IPS DF 19.7 (cell line): ENCODE measurements around the gene ADGRV1.
"Not testable (repeated sequence)": the region's sequence is repeated elsewhere in the genome, so short reads cannot be mapped to it uniquely, and the experiment has no call there.

Experiments used
- DNase-seq: peaks from one replicate; pipeline ENCODE4 v3.0.0-alpha.2; 2013; ENCODE audit warnings: low read depth, low spot score

The ADGRV1 gene

DNA sequence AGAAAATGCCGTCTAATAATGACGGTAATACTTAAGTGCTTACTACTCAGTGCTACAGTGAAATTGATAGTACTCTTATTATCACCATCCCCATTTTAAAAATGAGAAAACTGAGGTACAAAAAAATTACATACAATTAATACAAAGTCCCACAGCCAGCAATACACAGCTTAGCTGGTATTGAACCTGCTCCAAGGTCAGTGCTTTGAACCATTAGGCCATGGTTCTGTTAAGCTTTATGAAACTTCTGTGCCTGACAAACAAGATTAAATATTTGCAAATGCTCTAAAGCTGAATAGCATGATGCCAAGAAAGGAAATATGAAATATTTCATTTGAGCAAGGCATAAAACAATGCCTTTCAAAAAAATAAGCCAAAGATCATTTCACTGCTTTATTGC is 467.4 kb downstream of the ADGRV1 start:
- DNase-seq: no peak

- no peak for DNase-seq
Observed at GRCh38 chr5:91026466-91026865, 467.9 kb downstream of the ADGRV1 start.

GRCh38 chr5:91027405-91028139 is 469.0 kb downstream of the ADGRV1 start:
- no peak for DNase-seq

DNA sequence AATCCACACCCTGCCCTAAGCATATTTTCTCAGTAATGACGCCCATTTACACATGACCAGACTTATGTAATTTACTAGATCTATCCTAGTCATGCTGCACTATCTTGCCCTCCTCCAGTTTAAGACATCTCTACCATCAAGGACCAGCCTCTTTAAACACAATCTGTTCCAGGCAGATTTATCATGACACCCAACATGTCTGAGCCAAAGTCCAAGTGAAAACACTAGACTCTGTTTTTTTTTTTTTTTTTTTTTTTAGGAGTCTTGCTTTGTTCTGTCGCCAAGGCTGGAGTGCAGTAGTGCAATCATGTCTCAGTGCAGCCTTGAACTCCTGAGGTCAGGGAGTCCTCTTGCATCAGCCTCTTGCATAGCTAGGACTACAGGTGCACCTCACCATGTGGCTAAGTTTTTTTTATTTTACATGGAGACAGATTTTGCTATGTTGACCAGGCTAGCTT is 469.9 kb downstream of the ADGRV1 start:
- no peak for DNase-seq

DNA sequence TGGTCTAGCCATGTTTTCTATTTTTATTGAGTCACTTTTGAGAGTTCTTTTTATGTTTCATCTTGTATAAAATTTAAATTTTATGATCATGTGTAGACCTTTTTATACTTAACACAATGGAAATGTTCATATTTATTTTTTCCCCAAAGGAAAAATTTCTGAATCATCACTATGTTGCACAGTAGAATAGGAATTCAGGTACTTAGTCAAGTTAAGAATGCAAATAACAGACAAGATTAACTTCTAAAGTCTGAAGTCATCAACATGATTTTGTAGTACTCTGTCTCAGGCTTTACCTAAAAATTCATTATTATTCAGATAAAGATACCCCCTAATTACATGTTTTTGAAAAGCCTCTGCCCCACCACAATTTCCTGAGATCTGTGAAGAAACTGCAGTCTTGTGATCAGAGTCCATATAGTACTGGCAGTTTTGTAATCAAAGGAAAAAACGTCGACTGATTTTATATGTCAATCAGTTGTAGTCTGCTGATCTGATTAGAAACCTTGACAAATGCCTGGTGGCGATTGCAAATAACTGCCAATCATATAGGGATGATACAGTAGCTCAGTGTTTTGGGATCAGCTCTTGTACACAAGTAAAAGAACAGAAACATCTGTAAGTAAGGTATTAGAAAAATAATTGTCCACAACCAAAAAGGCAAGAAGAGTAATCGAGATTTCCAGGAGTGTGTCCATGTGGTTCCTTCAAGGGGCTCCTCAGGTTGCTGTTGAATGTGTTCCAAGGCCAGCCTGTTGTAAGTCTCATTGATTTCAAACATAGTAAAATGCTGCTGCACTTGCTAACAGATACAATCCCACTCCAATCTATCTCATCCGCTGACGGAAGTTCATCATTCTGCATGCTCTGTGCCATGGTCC is 472.2 kb downstream of the ADGRV1 start:
- no peak for DNase-seq

GRCh38 chr5:91031402-91031752 is 472.8 kb downstream of the ADGRV1 start:
- no peak for DNase-seq

- DNase-seq: no peak
Observed at GRCh38 chr5:91032125-91032524, 473.5 kb downstream of the ADGRV1 start.

GRCh38 chr5:91033370-91033769 is 474.8 kb downstream of the ADGRV1 start:
- no peak for DNase-seq

GRCh38 chr5:91038180-91038808 is 479.7 kb downstream of the ADGRV1 start:
- DNase-seq: no peak

DNA sequence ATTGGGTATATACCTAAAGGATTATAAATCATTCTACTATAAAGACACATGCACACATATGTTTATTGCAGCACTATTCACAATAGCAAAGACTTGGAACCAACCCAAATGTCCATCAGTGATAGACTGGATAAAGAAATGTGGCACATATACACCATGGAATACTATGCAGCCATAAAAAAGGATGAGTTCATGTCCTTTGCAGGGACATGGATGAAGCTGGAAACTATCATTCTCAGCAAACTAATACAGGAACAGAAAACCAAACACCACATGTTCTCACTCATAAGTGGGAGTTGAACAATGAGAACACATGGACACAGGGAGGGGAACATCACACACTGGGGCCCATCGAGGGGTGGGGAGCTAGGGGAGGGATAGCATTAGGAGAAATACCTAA is 482.5 kb downstream of the ADGRV1 start:
- not testable (repeated sequence) for DNase-seq

DNA sequence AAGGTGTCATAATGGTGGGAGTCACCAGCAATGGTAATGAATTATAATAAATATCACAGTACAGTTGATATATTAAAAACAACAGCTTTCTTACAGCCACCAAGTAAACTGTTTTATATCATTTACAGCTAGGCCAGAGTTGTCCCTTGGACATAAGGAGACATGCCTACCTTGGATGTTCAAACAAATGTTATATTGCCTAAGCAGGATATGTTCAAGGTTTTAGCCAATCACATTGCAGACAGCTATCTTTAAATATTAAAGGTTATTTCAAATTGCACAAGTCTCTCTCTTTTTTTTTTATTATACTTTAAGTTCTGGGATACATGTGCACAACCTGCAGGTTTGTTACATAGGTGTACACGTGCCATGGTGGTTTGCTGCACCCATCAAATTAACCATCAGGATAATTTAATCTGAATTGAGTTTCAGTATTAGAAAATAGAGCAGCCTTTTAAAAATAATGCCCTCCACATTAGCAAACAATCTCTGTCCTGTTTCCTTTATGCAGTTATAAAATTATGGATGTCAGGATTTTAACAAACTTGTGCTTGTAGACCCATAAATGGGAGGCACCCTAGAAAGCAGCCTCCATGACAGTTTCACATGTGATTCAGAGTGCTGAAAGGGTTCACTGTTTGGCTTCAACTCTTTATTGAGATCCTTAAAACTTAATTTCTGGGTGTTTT is 483.8 kb downstream of the ADGRV1 start:
- DNase-seq: no peak

DNA sequence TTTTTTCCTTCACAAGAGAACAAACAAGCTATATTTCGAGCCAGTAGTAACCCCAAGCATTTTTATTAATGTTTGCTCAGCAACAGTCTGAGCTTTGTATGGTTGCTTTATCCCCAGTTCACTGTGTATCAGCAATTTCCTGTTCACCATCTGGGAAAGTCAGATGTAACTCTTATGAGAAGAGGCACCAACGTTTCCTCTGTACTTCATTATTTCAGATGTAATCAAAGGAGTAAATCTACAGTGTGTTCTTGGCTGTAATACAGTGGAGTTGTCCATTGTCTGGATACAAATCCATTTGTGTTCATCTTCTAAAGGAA is 484.3 kb downstream of the ADGRV1 start:
- no peak for DNase-seq

- no peak for DNase-seq
Observed at GRCh38 chr5:91048073-91048472, 489.5 kb downstream of the ADGRV1 start.

- DNase-seq: no peak
Observed at GRCh38 chr5:91049112-91049511, 490.5 kb downstream of the ADGRV1 start.

DNA sequence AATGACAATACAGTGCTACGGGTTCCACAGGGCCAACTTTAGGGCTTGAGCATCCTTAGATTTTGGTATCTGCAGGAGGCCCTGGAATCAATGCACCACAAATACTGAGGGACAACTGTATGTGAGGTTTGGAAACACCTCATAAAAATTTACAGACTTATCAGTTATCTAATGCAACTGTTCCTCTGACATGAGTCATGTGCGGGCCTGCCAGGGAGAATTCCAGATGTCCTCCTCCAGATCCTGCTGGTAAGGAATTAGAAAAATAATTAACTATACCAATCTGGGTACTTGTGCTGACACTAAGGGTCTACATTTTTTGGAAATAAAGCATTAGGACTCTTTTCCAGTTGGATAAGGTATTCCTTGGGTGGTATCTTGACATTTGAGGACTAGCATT is 491.2 kb downstream of the ADGRV1 start:
- DNase-seq: no peak

DNA sequence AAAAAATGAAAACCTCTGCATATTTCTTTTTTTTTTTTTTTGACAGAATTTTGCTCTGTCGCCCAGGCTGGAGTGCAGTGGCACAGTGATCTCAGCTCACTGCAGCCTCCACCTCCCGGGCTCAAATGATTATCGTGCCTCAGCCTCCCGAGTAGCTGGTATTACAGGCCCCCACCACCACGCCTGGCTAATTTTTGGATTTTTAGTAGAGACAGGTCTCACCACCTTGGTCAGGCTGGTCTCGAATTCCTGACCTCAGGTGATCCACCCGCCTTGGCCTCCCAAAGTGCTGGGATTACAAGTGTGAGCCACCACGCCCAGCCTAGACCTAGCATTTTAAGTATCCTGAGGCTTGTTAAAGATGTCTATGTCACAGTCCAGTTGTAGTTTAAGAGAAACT is 493.8 kb downstream of the ADGRV1 start:
- not testable (repeated sequence) for DNase-seq

DNA sequence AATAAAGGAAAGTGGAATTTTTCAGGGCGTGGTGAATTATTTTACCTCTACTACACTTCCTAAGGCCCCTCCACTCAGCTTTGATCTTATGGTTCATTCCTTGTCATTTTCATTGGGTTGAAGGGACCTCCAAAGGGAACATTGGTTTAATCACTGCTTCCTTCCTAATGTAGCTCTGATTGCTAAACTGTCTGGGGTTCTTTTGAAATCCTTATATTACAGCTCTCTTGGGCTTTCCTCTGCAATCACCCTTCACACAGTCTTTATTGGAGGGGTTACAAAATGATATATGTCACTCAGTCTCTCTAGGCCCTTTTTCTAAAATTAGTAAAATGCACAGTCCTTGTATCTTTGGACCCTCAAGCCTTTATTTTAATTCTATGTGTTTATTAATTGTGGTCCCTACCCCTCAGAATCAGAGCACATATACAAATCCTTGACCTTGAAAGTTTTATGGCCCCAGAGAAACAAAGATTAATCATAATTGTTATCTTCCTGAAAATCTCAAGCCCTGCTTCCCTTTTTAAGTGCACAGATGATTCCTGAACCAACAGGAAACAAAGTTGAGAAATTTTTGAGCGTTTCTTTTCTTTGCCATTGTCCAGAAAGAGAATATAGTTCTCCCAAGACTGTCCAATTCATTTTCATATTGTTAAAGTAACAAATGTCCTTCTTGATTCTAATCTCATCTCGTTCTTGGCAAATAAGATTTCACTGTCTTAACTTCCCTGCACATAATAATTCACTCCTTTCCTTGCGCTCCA is 494.6 kb downstream of the ADGRV1 start:
- no peak for DNase-seq

DNA sequence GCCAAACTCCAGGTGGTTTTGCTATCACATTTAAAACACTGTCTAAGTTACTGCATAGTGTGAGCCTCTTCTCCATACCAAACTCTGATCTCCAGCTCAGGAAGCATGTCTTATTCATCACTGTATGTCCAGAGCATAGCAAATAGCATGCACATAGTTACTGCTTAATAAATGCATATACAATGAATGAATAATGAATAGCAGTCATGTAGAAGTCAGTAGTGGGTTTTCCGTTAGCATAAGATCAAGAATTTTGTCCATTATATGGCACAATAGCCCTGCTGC is 495.1 kb downstream of the ADGRV1 start:
- no peak for DNase-seq

- DNase-seq: no peak
Observed at GRCh38 chr5:91058155-91058554, 499.6 kb downstream of the ADGRV1 start.

DNA sequence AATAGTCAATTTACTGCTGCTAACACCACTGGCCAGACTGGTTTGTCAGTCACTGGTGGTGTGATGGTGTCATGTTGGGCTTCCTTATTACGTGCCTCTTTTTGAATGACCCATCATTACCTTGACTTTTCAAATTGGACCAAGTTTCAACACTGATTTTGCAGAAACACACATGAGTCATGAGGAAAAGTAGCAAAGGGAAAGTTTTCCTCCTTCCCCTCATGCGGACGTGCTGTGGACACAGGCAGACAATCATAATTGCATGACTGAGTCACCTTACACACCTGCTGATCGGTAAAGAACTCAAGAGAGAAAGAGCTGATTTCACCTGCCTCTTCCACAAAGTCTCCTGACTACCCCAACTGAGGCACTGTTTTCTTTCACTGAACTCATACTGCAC is 500.0 kb downstream of the ADGRV1 start:
- no peak for DNase-seq

GRCh38 chr5:91059409-91059808 is 500.8 kb downstream of the ADGRV1 start:
- DNase-seq: no peak

- DNase-seq: no peak
Observed at GRCh38 chr5:91061094-91061493, 502.5 kb downstream of the ADGRV1 start.
